Measurements from ENCODE around the gene IL25.

- TF ChIP-seq TAF1 (IDR thresholded peaks at IDR 0.05; ENCODE audit: borderline replicate concordance, low read depth, low read length): no peak
- TF ChIP-seq POLR2AphosphoS5 (IDR thresholded peaks at IDR 0.05; ENCODE audit: low read depth, low read length): no peak
These were observed 20.0 kb downstream of the IL25 start for GRCh38 chr14:23392613-23393012.
